Fibroblast of villous mesenchyme (primary cell): Measurements from ENCODE around the gene LRRTM1. TPM values are rescaled to one million over a fixed set of nuclear protein-coding genes. Genes with fewer than 3 reads are reported as not detected.

ENCODE experiments used
- DNase-seq: peaks from one replicate; pipeline ENCODE4 v3.0.0-alpha.2; 2010; ENCODE audit warnings: low read depth
- H3K4me3 ChIP-seq: 2 replicates; pipeline ENCODE4 v1.5.1; 2011; ENCODE audit warnings: low read depth, mild to moderate bottlenecking, low read length
- CTCF ChIP-seq: IDR thresholded peaks from 2 replicates; pipeline ENCODE4 v1.5.1; 2012; ENCODE audit warnings: low read depth, mild to moderate bottlenecking, low read length; ENCODE audit not compliant: insufficient read depth
- total RNA-seq: library from RNA; depleted of rRNA; stranded (reverse); fragments of >200 nt; gene quantifications from 2 replicates; pipeline ENCODE4 v1.2.3, GENCODE V29; 2012

LRRTM1 gene
- total RNA-seq, 1 donor = not detected

DNA sequence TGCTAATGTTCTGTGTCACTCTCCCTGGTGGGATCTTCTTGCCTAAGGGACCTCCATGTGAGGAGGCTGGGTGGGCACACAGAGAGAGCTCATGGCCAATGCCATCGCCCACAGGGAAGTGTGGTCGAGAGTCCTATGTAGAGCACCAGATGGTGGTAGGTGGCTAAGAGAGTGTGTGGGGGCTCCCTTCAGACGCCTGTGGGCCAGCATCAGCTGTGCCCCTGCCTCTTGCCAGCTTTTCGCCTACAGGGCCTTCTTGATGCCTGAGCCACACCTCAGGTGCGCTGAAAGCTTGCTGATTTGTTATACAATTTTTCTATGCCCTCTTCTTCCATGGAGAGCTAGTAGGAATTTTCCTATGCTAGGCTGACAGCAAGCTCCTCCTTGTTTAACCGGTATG is 38.3 kb downstream of the LRRTM1 start:
- TF ChIP-seq CTCF = no peak
- H3K4me3 ChIP-seq = no peak overlapping the region
- DNase-seq = no peak

DNA sequence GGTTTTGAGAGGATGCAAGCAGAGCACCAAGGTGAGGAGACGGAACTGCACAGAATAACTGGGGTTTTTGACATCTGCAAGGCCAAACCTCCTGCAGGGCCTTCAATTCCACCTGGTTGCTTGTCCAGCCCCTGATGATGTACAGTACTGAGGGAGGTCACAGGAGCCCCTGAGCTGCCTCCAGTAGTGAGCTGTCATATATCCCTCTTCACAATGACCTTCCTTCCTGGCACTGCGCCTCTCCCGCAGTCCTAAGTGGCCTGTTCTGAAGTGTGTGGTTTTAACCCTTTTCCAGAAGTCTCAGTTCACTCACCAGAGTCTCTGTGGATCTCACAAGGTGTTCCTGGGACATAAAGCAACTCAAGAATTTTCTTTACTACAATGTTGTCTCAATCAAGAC is 45.3 kb downstream of the LRRTM1 start:
- no peak overlapping the region for H3K4me3 ChIP-seq
- no peak for DNase-seq
- TF ChIP-seq CTCF = no peak

DNA sequence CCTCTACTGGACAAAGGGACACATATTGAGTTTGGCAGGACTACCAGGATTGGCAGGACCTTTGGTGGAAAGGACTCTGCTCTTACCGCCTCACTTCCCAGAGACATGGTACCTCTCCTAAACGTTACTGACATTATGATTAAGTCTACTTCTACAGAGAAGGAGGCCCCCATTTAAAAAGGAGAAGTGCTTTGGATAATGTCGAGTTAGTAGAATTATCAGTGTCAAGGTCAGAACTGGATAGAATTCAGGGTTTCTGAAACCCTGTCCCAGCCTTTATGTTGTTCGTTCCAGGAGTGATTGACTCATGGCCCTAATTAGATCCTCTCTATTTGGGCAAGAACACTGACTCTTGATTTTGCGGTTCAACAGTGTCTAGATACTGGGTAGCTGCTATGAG is 45.8 kb downstream of the LRRTM1 start:
- no peak for TF ChIP-seq CTCF
- H3K4me3 ChIP-seq = no peak overlapping the region
- no peak for DNase-seq

GRCh38 chr2:80258341-80258740 is 46.2 kb downstream of the LRRTM1 start:
- H3K4me3 ChIP-seq = no peak overlapping the region
- no peak for TF ChIP-seq CTCF
- no peak for DNase-seq

DNA sequence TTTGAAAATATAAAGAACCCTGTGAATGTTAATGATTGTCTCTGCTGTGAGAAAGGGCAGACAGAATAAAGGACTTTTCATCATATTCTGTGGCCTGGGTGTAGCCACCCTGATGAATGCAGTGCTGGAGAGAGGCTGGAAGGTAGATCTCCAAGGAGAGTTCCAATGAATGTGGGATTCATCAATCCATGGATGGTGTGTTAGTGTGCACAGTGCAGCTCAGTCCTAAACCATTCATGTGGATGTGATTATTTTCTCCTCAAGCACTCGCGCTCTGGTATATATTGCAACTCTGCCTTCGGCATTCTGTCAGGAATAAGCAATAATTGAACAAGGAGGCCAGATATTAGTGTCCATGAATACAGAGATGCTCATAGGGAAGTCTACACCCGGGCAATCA is 47.1 kb downstream of the LRRTM1 start:
- TF ChIP-seq CTCF = no peak
- no peak for DNase-seq
- no peak overlapping the region for H3K4me3 ChIP-seq

DNA sequence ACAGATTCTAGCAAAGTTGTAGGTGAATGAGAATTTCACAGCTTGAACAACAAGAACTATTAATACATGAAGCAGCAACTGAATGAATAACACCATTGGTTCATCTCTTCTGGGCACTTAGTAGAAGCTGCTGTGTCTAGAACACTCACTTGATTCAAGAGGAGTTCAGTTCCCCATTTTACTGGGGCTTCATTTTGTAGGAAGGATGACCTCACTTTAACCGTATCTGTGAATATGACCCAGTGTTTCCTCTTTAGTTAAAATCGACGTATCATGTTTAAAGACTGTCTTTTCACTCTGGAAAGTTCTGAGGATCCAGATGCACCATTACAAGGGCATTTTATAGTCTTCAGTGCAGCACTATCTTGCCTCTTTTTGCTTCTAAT is 47.8 kb downstream of the LRRTM1 start:
- no peak for DNase-seq
- TF ChIP-seq CTCF = no peak
- no peak overlapping the region for H3K4me3 ChIP-seq

DNA sequence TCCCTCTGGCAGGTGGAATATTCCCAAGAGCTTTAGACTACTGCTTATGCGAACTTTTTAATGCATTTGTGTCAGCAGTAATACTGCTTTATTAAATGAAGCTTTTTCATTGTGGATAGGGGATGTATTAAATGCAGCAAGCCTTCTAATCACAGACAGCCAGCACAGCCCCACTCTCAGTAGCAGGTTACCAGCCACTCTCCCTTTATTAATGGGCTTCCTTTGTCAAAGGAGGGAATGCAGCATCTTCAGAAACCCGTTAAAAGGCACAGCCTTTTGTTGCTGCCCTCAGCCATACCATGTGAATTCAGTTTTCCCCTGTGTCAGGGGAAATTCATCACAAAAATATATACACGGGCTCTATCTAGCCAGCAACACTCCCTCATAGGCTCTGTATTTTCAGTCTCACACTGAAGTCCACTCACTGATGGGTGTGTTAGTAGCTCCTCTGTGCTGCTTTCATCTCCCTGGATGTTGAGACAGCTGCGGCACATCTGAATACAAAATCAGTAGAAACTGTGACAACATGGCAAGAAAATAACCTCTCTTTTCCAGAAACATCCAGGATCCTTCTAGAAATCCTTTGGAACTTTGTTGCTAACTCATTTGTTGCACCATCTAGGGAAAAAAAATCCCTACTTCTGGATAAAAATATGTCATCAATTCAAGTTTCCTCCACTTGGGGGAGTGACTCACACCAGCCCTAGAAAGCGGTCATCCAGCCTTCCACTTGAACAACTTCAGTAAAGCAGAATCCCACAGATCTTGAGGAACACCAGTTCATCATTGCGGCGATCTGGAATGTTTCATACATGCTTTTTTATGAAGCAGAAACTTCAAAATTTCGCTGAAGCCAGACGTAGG is 48.4 kb downstream of the LRRTM1 start:
- TF ChIP-seq CTCF = peak; percentile 26
- no peak overlapping the region for H3K4me3 ChIP-seq
- peak; percentile 13 for DNase-seq
